H9 (cell line): Measurements from ENCODE around the gene HDAC7. TPM values are rescaled to one million over a fixed set of nuclear protein-coding genes. Genes with fewer than 3 reads are reported as not detected.

Experiments
- DNase-seq: peaks from one replicate; pipeline ENCODE4 v3.0.0-alpha.2; 2017
- H2AFZ ChIP-seq: one replicate; pipeline ENCODE4 v1.6.1; 2013; ENCODE audit warnings: mild to moderate bottlenecking, low read length, control low read depth, moderate library complexity
- H2AK5ac ChIP-seq: 2 replicates; pipeline ENCODE4 v1.6.1; 2013; ENCODE audit warnings: low read length, control low read depth, mixed read lengths; ENCODE audit not compliant: insufficient read length
- H2BK120ac ChIP-seq: one replicate; pipeline ENCODE4 v1.6.1; 2013; ENCODE audit warnings: low read depth, mild to moderate bottlenecking, low read length, control low read depth, inconsistent platforms; ENCODE audit not compliant: poor library complexity, severe bottlenecking
- H2BK12ac ChIP-seq: 2 replicates; pipeline ENCODE4 v1.6.1; 2013; ENCODE audit warnings: low read length, control low read depth, mixed read lengths, low read depth; ENCODE audit not compliant: insufficient read length
- H2BK15ac ChIP-seq: 2 replicates; pipeline ENCODE4 v1.6.1; 2013; ENCODE audit warnings: low read depth, low read length, control low read depth
- H2BK20ac ChIP-seq: one replicate; pipeline ENCODE4 v1.6.1; 2013; ENCODE audit warnings: low read depth, mild to moderate bottlenecking, low read length, control low read depth, inconsistent platforms; ENCODE audit not compliant: poor library complexity, severe bottlenecking
- H2BK5ac ChIP-seq: 2 replicates; pipeline ENCODE4 v1.6.1; 2013; ENCODE audit warnings: low read length, control low read depth, mixed read lengths; ENCODE audit not compliant: insufficient read length
- H3K14ac ChIP-seq: 2 replicates; pipeline ENCODE4 v1.6.1; 2013; ENCODE audit warnings: low read length, control low read depth; ENCODE audit not compliant: insufficient read depth
- H3K18ac ChIP-seq: 2 replicates; pipeline ENCODE4 v1.6.1; 2013; ENCODE audit warnings: low read depth, mild to moderate bottlenecking, mixed read lengths, low read length, control low read depth; ENCODE audit not compliant: insufficient read length
- H3K23ac ChIP-seq: 2 replicates; pipeline ENCODE4 v1.6.1; 2013; ENCODE audit warnings: low read length, control low read depth, mixed read lengths, low read depth; ENCODE audit not compliant: insufficient read length
- H3K23me2 ChIP-seq: 2 replicates; pipeline ENCODE4 v1.6.1; 2013; ENCODE audit warnings: low read depth, mild to moderate bottlenecking, mixed read lengths, low read length, control low read depth; ENCODE audit not compliant: insufficient read length, poor library complexity, severe bottlenecking
- H3K27ac ChIP-seq: 2 replicates; pipeline ENCODE4 v1.5.1; 2013; ENCODE audit warnings: low read length, control low read depth, mixed read lengths, low read depth; ENCODE audit not compliant: insufficient read length
- H3K27me3 ChIP-seq: 2 replicates; pipeline ENCODE4 v1.6.1; 2013; ENCODE audit warnings: low read length, control low read depth, inconsistent platforms; ENCODE audit not compliant: insufficient read depth
- H3K4ac ChIP-seq: 2 replicates; pipeline ENCODE4 v1.6.1; 2013; ENCODE audit warnings: low read depth, mild to moderate bottlenecking, control low read depth, inconsistent platforms, low read length, moderate library complexity
- H3K4me1 ChIP-seq: 2 replicates; pipeline ENCODE4 v1.6.1; 2013; ENCODE audit warnings: low read length, control low read depth, inconsistent platforms; ENCODE audit not compliant: insufficient read depth
- H3K4me2 ChIP-seq: 2 replicates; pipeline ENCODE4 v1.6.1; 2013; ENCODE audit warnings: low read length, control low read depth, mixed read lengths; ENCODE audit not compliant: insufficient read length, insufficient read depth
- H3K56ac ChIP-seq: 2 replicates; pipeline ENCODE4 v1.6.1; 2013; ENCODE audit warnings: low read depth, mild to moderate bottlenecking, mixed read lengths, low read length, control low read depth; ENCODE audit not compliant: insufficient read length
- H3K79me1 ChIP-seq: 2 replicates; pipeline ENCODE4 v1.6.1; 2013; ENCODE audit warnings: low read depth, mild to moderate bottlenecking, moderate library complexity, low read length, control low read depth, inconsistent platforms; ENCODE audit not compliant: insufficient read depth, poor library complexity, severe bottlenecking
- H3K79me2 ChIP-seq: 2 replicates; pipeline ENCODE4 v1.6.1; 2013; ENCODE audit warnings: low read length, control low read depth, inconsistent platforms; ENCODE audit not compliant: insufficient read depth
- H3K9ac ChIP-seq: 2 replicates; pipeline ENCODE4 v1.6.1; 2013; ENCODE audit warnings: low read length, control low read depth, mixed read lengths; ENCODE audit not compliant: insufficient read length; ENCODE audit errors: extremely low read depth
- H3K9me3 ChIP-seq: one replicate; pipeline ENCODE4 v1.6.1; 2013; ENCODE audit warnings: low read depth, low read length, inconsistent platforms; ENCODE audit not compliant: control insufficient read depth
- H3T11ph ChIP-seq: one replicate; pipeline ENCODE4 v1.6.1; 2013; ENCODE audit warnings: mild to moderate bottlenecking, low read length, control low read depth, inconsistent platforms
- H4K20me1 ChIP-seq: one replicate; pipeline ENCODE4 v1.6.1; 2013; ENCODE audit not compliant: control insufficient read depth, insufficient read length, insufficient read depth
- H4K5ac ChIP-seq: 2 replicates; pipeline ENCODE4 v1.6.1; 2013; ENCODE audit warnings: low read depth, mild to moderate bottlenecking, mixed read lengths, low read length, control low read depth; ENCODE audit not compliant: insufficient read length
- H4K8ac ChIP-seq: replicated peaks from 2 replicates; pipeline ENCODE4 v1.6.1; 2013; ENCODE audit warnings: low read length, control low read depth, mixed read lengths, low read depth; ENCODE audit not compliant: insufficient read length
- H4K91ac ChIP-seq: 2 replicates; pipeline ENCODE4 v1.6.1; 2013; ENCODE audit warnings: low read depth, mild to moderate bottlenecking, moderate library complexity, mixed read lengths, low read length, control low read depth; ENCODE audit not compliant: insufficient read length
- H3K27ac Mint-ChIP-seq, 3 experiments: 2 replicates in 2 of 3; 3 replicates in 1 of 3; pipeline ENCODE4 v1.8.0; 2020 to 2021; ENCODE audit warnings: mixed read lengths in 3 of 3, mild to moderate bottlenecking in 1 of 3, moderate library complexity in 1 of 3
- H3K27me3 Mint-ChIP-seq: 2 replicates; pipeline ENCODE4 v1.8.0; 2021; ENCODE audit warnings: low read depth, mild to moderate bottlenecking, moderate library complexity, mixed read lengths
- H3K36me3 Mint-ChIP-seq, 3 experiments: 2 replicates in 2 of 3; 3 replicates in 1 of 3; pipeline ENCODE4 v1.8.0; 2020 to 2021; ENCODE audit warnings: low read depth in 3 of 3, mixed read lengths in 3 of 3; ENCODE audit not compliant: insufficient read depth in 1 of 3
- H3K4me1 Mint-ChIP-seq, 2 experiments: 2 replicates each; pipeline ENCODE4 v1.8.0; 2020; ENCODE audit warnings: mixed read lengths in 2 of 2
- H3K4me3 Mint-ChIP-seq, 2 experiments: 2 replicates in 1 of 2; 3 replicates in 1 of 2; pipeline ENCODE4 v1.8.0; 2020 to 2021; ENCODE audit warnings: mild to moderate bottlenecking in 2 of 2, mixed read lengths in 2 of 2, moderate library complexity in 1 of 2
- H3K9me3 Mint-ChIP-seq, 2 experiments: 2 replicates in 1 of 2; 3 replicates in 1 of 2; pipeline ENCODE4 v1.8.0; 2020; ENCODE audit warnings: mild to moderate bottlenecking in 2 of 2, mixed read lengths in 2 of 2, moderate library complexity in 1 of 2
- whole genome bisulfite sequencing: extraction: QIAGEN DNeasy Blood & Tissue Kit; methylation state at CpG from one replicate; pipeline ENCODE4 v1.1.7; 2013; ENCODE audit warnings: missing lambda C conversion rate, low lambda C conversion rate, mixed read lengths; ENCODE audit not compliant: insufficient read length; ENCODE audit errors: extremely low coverage; 5-methylcytosine and 5-hydroxymethylcytosine counted together
- total RNA-seq: library from RNA; stranded (reverse); gene quantifications from 2 replicates; pipeline ENCODE4 v1.2.1, GENCODE V29; 2021
- TF ChIP-seq, protein P1 (sequence below): fragments of 200-600 bp; sonication (generic); conservative IDR thresholded peaks from 3 replicates; pipeline ENCODE4 v1.8.0; 2021; ENCODE audit warnings: antibody characterized with exemption, mild to moderate bottlenecking

Gene HDAC7
- total RNA-seq, 1 experiment from 2014 or later, result 72.1 TPM

- Histone ChIP-seq H3K56ac (no peak overlapping the region), H4K5ac (no peak overlapping the region), H3K79me2 (no peaks in the 10 kb centered on the region), H3K14ac (no peak overlapping the region), H2BK15ac (no peak overlapping the region), H3K9me3 (no peaks in the 10 kb centered on the region), H4K91ac (no peak overlapping the region), H3K23me2 (no peaks in the 10 kb centered on the region), H3K18ac (no peak overlapping the region), H2BK5ac (no peak overlapping the region), H3K9ac (no peak overlapping the region), H3T11ph (no peak overlapping the region), H3K4me2 (no peak overlapping the region), H3K27ac (no peak overlapping the region), H2BK12ac (no peak overlapping the region), H3K4ac (no peak overlapping the region), H3K79me1 (no peaks in the 10 kb centered on the region), H3K27me3 (no peaks in the 10 kb centered on the region), H2BK20ac (no peak overlapping the region), H3K4me1 (peaks cover 4% of the 10 kb centered on the region; the same call in 1 of the 2 replicates), H2BK120ac (no peak overlapping the region), H4K8ac (no peak overlapping the region), H2AK5ac (no peak overlapping the region), H2AFZ (no peak overlapping the region), H3K23ac (no peak overlapping the region), H4K20me1 (no peaks in the 10 kb centered on the region)
- Mint-ChIP-seq H3K27ac (peak overlapping the region in 1 of 3 experiments; percentile 28; a peak in 2 of 7 replicates), H3K4me1 (peaks cover 26 to 37% of the 10 kb centered on the region in 2 experiments), H3K9me3 (no peaks in the 10 kb centered on the region), H3K27me3 (peaks cover 7% of the 10 kb centered on the region), H3K36me3 (peaks cover 0 to 8% (median 2%) of the 10 kb centered on the region in 3 experiments; a peak in 4 of 7 replicates), H3K4me3 (no peak overlapping the region; a peak in 1 of 5 replicates)
- WGBS, result no CpG with 5 or more reads among the region's 8 CpGs
- no peak for DNase-seq
- TF ChIP-seq, protein P1, sequence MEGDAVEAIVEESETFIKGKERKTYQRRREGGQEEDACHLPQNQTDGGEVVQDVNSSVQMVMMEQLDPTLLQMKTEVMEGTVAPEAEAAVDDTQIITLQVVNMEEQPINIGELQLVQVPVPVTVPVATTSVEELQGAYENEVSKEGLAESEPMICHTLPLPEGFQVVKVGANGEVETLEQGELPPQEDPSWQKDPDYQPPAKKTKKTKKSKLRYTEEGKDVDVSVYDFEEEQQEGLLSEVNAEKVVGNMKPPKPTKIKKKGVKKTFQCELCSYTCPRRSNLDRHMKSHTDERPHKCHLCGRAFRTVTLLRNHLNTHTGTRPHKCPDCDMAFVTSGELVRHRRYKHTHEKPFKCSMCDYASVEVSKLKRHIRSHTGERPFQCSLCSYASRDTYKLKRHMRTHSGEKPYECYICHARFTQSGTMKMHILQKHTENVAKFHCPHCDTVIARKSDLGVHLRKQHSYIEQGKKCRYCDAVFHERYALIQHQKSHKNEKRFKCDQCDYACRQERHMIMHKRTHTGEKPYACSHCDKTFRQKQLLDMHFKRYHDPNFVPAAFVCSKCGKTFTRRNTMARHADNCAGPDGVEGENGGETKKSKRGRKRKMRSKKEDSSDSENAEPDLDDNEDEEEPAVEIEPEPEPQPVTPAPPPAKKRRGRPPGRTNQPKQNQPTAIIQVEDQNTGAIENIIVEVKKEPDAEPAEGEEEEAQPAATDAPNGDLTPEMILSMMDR, result no peak
These were observed 74.8 kb downstream of the HDAC7 start for GRCh38 chr12:47744778-47745436.
